GM06990 (cell line): ENCODE results near the gene VCL.
"Not testable (repeated sequence)": the region's sequence is repeated elsewhere in the genome, so short reads cannot be mapped to it uniquely, and the experiment has no call there.

Experiments
- DNase-seq: peaks from one replicate; pipeline ENCODE4 v3.0.0-alpha.2; 2011; ENCODE audit not compliant: insufficient read length; ENCODE audit errors: extremely low read depth
- H3K27me3 ChIP-seq: replicated peaks from 2 replicates; pipeline ENCODE4 v1.6.0; 2011; ENCODE audit warnings: low read length; ENCODE audit not compliant: control insufficient read depth, insufficient read depth
- H3K36me3 ChIP-seq: 2 replicates; pipeline ENCODE4 v1.5.1; 2011; ENCODE audit warnings: low read length; ENCODE audit not compliant: control insufficient read depth, insufficient read depth
- H3K4me3 ChIP-seq: replicated peaks from 2 replicates; pipeline ENCODE4 v1.5.1; 2011; ENCODE audit warnings: low read depth, mild to moderate bottlenecking, control low read depth, low read length
- TF ChIP-seq, protein P1 (sequence below): IDR thresholded peaks from 2 replicates; pipeline ENCODE4 v1.5.1; 2011; ENCODE audit warnings: low read length, control low read depth, mild to moderate bottlenecking, inconsistent platforms; ENCODE audit not compliant: insufficient read depth, poor library complexity, severe bottlenecking

The VCL gene

DNA sequence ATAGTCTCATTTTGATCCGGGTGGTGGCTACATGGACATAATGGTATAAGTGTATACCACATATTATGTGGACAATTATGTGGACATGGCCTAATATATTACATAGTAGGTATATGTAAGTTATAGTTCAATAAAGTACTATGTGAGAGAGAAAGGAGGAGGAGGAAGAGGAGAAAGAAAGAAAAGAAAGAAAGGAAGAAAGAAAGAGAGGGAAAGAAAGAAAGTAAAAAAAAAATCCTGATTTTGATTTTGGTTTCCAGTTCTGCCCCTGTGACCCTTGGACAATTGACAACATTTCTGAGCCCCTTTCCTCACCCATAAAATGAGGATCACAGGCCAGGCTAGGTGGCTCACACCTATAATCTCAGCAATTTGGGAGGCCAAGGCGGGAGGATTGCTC is 42.2 kb upstream of the VCL start:
- no peaks in the 10 kb centered on the region for H3K27me3 ChIP-seq
- TF ChIP-seq, protein P1, sequence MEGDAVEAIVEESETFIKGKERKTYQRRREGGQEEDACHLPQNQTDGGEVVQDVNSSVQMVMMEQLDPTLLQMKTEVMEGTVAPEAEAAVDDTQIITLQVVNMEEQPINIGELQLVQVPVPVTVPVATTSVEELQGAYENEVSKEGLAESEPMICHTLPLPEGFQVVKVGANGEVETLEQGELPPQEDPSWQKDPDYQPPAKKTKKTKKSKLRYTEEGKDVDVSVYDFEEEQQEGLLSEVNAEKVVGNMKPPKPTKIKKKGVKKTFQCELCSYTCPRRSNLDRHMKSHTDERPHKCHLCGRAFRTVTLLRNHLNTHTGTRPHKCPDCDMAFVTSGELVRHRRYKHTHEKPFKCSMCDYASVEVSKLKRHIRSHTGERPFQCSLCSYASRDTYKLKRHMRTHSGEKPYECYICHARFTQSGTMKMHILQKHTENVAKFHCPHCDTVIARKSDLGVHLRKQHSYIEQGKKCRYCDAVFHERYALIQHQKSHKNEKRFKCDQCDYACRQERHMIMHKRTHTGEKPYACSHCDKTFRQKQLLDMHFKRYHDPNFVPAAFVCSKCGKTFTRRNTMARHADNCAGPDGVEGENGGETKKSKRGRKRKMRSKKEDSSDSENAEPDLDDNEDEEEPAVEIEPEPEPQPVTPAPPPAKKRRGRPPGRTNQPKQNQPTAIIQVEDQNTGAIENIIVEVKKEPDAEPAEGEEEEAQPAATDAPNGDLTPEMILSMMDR = no peak
- H3K36me3 ChIP-seq = no peaks in the 10 kb centered on the region
- no peak for DNase-seq
- no peak overlapping the region for H3K4me3 ChIP-seq

DNA sequence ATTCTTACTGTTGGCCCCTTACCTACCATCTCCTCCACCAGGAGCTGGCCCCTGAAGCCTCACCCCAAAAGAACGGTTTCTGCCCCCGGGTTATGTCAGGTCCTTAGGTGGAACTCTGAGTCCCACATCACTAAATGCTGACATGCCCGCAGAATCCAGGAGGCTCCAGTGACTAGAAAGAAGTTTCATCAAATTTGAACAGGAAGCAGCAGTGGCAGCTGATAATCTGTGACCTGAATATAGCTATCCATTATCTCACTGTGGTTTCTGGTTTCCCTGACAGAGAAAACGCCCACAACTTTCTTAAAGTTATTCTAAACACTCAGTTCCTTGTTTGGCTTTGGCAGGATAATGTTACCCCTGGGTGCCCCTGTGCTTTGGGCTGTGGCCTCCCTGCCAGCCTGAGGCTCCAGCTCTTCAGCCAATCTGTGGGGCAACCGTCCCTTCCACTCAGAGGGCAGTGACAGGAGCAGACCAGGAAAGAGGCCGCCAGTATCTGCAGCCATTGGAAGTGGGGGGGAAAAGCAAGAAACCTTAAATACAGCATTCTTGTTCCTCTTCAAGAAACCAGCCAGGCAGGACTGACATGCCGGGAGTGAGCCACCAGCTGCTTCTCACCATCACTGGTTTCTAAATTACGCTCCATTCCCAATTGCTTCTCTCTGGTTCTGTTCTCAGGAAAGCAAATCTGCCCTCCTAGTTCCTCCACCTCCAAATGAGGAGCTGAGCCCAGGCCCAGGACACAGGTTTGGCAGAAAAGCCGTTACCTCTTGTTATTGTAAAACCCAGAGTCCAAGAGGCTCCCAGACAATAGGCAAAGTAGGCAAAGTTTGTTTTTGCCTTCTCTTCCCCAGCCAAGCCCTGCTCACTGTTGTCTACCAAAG is 41.2 kb upstream of the VCL start:
- Histone ChIP-seq H3K4me3 (peak overlapping the region; percentile 32), H3K36me3 (no peaks in the 10 kb centered on the region), H3K27me3 (no peaks in the 10 kb centered on the region)
- TF ChIP-seq, protein P1 = no peak
- DNase-seq = peak; percentile 84

DNA sequence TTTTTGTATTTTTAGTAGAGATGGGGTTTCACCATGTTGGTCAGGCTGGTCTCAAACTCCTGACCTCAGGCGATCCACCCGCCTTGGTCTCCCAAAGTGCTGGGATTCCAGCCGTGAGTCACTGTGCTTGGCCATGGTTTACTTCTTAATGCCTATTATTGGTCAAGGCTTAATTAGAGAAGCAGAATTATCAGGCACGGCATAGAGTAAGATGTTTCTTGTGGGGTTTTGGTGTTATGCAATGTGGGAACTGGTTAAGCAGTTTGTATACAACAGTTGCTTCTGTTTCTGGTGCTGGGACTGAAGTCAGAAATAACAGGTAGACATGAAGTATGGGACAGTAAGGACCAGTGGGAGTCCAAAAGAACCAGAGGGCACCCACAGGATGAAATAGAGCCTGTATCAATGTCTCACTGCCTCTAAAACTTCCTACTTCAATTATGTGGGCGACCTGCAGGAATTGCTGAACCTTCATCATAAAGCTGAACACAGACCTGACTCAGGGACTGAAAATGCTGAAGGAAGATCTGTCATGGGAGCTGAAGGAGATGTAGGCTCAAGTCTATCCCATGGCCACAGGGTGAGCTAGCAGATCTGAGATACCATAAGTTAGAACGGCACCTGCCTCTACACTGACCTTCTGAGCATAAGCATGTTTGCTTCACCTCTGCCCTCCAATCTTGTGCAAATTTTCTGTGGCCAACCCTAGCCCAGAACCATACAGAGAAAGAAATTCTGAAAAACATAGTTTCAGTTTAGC is 38.3 kb upstream of the VCL start:
- TF ChIP-seq, protein P1 = no peak
- DNase-seq = no peak
- no peak overlapping the region for H3K4me3 ChIP-seq

DNA sequence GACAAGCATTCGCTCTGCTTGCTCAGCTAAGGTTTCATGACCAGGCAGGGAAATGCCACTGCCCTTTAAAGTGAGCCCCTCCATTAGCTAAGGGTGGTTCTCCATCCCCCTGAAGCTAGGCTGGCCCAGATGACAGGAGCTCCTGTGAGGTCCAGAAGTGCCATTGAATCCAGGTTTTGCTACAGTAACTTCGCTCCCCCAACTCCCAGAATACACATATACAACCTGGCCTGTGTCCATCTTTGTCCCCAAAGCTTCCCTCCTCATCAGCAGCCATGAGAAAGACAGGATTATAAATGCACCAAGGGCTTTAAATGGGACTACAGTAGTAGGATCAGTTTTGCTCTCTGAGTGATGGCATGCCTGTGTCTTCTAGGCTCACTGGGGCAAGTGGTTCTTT is 35.5 kb upstream of the VCL start:
- TF ChIP-seq, protein P1 = no peak
- Histone ChIP-seq H3K36me3 (no peaks in the 10 kb centered on the region), H3K27me3 (no peaks in the 10 kb centered on the region; the same call in 1 of the 2 replicates), H3K4me3 (no peak overlapping the region)
- no peak for DNase-seq

More for the DNA sequence above, 38.3 kb upstream of the VCL start:
- Histone ChIP-seq H3K36me3 (no peaks in the 10 kb centered on the region), H3K27me3 (no peaks in the 10 kb centered on the region)

DNA sequence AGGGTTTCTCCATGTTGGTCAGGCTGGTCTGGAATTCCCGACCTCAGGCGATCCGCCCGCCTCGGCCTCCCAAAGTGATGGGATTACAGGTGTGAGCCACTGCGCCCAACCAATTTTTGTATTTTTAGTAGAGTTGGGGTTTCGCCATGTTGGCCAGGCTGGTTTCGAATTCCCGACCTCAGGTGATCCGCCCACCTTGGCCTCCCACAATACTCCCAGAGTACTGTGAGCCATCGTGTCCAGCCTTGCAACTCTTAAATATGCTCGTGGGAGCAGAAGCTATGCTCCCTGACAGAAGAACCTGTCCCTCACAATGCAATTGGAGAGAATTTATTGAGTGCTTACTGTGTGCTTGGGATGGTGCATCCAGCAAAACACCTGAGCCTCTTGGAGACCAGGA is 34.4 kb upstream of the VCL start:
- not testable (repeated sequence) for H3K4me3 ChIP-seq, H3K27me3 ChIP-seq, DNase-seq, H3K36me3 ChIP-seq

DNA sequence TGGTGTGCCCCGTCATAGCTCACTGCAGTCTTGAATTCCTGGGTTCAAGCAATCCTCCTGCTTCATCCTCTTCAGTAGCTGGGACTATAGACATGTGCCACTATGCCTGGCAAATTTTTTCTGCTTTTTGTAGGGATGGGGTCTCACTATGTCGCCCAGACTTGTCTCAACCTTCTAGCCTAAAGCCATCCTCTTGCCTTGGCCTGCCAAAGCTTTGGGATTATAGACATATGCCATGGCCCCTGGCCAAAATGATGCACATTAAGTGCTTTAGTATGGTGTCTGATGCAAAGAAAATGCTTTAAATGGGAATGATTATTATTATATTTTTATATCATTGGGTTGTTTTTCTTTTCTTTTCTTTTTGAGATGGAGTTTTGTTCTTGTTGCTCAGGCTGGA is 33.2 kb upstream of the VCL start:
- Histone ChIP-seq H3K4me3 (no peak overlapping the region), H3K36me3 (no peaks in the 10 kb centered on the region), H3K27me3 (no peaks in the 10 kb centered on the region; the same call in 1 of the 2 replicates)
- DNase-seq = no peak
- TF ChIP-seq, protein P1 = no peak

DNA sequence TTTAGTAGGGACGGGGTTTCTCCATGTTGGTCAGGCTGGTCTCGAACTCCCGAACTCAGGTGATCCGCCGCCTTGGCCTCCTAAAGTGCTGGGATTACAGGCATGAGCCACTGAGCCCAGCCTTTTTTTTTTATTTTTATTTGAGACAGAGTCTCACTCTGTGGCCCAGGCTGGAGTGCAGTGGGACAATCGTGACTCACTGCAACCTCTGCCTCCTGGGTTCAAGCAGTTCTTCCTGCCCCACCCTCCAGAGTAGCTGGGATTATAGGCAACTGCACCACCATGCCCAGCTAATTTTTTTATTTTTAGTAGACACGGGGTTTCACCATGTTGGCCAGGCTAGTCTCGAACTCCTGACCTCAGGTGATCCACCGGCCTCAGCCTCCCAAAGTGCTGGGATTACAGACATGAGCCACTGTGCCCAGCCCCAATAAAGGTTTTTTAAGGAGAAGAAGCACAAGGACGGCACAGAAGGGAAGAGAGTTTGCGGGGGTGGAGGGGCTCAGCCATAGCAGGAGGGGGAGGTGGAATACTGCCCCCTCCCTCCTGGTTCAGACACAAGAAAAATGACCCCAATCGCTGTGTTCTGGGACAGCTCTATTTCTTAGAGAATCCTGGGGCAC is 32.5 kb upstream of the VCL start:
- H3K27me3 ChIP-seq, H3K4me3 ChIP-seq, H3K36me3 ChIP-seq, DNase-seq: not testable (repeated sequence)
